ENCODE measurements around the gene FCN3.

GRCh38 chr1:27408151-27408550, 33.5 kb upstream of the FCN3 start:
- no peak for TF ChIP-seq CTCF (conservative IDR thresholded peaks at IDR 0.05 in 1 of 2, IDR thresholded peaks at IDR 0.05 in 1 of 2; ENCODE audit: low read depth in 1 of 2, low read length in 2 of 2)
- no peak for TF ChIP-seq EZH2 (IDR thresholded peaks at IDR 0.05; ENCODE audit: low read length, missing control alignments)

Data from fibroblast of lung (primary cell).